NCI-H510A (cell line): ENCODE measurements around the gene CA6.
"Not testable (repeated sequence)": the region's sequence is repeated elsewhere in the genome, so short reads cannot be mapped to it uniquely, and the experiment has no call there.

Experiments used
- DNase-seq: peaks from one replicate; lab custom pipeline; 2025; lab: John Stamatoyannopoulos, UW

The CA6 gene

DNA sequence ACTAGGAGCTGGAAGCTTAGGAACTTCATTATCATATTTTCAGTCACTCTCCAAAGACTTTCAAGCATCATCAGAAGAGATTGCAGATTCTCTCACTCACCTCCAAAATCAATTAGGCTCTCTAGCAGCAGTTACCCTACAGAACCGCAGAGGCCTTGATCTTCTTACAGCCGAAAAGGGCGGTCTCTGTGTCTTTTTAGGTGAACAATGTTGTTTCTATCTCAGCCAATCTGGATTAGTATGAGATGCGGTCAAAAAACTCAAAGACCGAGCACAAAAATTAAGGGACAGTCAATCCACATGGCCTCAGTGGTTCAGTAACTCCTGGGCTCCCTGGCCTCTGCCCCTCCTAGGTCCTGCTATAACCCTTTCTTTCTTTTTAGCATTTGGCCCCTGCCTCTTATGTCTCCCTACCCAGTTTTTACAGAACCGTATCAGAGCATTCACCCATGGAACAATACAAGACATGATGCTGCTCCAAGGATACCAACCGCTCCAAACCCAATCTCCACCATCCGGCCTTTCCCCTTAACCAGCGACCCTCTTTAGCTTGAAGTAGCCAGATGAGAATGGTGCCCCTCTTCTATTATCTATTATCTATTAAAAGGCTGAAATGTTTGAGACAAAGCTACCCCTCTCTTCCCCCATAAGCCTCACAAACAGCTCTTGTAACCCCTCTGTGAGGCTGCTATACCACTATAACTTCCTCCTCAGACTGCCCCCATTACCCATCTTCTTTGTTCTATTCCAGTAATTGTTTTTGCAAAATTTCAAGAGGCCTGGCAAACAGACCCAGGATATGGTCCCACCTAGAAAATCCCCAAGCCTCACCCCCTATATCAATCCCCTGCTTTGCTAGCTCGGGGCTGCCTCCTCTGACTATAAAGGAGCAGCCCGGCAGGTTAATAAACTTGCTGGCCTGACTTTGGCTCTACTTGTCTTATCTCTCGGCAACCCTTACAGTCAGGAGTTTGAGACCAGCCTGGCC lies 18.7 kb upstream of the CA6 start:
- DNase-seq: no peak

DNA sequence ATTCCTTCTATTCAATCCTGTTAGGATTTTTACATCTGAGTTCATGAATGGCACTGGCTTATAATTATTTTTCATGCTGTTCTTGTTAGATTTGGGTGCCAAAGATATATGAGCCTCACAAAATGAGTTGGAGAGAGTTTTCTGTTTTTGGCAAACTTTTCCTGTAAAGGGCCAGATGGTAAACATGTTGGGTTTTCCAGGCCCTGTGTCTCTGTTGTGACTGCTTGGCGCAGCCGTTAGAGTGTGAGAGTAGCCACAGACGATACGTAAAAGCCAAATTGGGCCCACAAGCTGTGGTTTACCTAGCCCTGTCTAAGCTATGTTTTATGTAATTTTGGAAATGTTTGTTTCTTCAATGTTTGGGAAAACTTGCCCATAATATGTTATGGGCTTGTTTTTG lies 15.6 kb upstream of the CA6 start:
- no peak for DNase-seq

DNA sequence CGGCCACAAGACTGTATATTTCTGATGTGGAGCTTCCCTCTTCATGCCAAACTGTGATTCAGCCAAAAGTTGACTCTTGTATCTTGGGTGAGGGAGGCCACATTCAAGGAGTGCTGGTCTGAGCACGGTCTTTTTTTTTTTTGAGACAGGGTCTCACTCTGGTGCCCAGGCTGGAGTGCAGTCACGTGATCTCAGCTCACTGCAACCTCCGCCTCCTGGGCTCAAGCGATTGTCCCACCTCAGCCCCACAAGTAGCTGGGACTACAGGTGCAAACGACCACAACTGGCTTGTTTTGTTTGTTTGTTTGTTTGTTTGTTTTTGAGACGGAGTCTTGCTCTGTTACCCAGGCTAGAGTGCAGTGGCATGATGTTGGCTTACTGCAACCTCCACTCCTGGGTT lies 8.6 kb upstream of the CA6 start:
- not testable (repeated sequence) for DNase-seq

DNA sequence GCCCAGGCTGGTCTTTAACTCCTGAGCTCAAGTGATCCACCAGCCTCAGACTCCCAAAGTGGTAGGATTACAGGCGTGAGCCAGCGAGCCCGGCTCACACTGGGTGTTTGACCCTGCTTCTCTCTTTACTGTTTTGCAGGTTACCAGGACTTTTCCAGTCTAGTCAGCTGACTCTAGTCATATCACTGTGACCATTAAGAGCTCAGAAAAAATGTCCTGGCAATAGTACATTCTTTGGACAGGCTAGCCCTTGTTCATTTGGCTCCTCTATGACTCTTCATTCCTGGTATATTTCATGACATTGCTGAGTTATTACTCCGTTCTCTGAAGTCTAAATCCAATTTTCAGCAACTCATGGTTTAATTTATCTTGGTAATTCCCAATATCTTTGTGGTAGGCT lies 8.0 kb upstream of the CA6 start:
- no peak for DNase-seq

DNA sequence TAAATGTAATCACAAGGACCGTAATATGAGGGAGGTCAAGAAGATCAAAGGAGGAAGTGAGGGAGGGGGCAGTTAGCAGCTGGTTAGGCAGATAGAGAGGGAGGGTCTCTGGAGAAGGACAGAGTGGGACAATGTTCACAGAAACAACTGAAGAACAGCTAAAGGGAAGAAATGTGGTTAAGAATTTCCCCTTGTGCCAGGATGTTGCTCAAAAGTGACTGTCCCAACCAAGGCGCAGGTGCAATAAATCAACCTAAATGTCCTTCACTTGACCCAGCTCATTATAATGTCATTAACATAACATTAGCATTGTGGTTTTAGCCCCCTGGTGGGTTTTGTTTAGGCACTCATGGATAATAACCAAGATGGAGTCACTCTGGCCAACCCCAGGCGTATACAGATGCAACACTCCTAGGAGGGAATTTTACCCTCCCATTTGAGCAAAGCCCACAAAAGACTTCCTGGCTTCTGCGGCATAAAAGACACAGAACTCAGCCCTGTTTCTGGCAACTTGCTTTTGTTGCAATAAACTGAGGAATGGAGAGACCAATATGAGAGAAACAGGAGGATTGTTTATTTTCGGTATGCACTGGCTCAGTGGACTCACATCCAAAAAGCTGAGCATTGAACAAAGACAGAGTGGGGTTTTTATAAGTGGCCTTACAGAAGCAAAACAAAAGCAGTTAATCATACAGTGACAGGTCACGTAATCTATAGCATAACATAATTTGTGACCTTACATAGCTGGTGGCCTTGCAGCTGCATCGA lies 7.3 kb upstream of the CA6 start:
- DNase-seq: no peak

DNA sequence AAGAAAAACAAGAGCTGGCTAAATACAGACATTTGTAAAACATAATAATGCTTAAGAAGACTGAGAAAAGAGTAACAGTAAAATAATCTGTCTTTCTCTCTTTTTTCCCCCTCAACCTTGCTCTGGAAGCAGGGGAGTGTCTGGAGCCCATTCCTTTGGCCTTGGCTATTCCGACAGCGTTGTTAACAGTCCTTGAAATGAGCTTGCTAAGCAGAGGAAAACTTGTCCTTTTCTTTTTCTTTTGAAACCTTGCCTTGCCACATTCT lies 6.7 kb upstream of the CA6 start:
- DNase-seq: no peak

DNA sequence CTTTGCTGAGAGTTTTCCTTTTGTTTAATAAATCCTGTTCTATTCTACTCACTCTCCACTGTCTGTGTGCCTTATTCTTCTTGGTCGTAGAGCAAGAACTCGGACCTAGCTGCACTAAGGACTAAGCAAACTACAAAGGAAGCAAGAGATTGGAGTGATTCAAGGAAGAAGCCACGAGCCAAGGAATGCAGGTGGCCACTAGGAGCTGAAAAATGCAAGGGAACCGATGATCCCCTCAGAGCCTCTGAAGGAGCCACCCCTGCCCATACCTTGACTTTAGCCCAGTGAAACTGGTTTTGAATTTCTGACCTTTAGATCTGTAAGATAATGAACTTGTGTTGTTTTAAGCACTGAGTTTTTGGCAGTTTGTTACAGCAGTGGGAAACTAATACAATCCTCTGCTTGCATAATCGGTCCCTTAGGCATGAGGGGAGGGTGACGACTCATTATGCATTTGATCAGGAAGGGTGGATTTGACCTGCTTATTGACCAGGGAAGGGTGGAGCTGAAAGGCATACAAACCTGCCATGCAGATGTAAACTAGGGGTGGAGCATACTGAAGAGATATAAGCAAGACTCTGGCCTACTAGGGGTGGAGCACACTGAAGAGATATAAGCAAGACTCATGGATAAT lies 6.2 kb upstream of the CA6 start:
- DNase-seq: no peak

DNA sequence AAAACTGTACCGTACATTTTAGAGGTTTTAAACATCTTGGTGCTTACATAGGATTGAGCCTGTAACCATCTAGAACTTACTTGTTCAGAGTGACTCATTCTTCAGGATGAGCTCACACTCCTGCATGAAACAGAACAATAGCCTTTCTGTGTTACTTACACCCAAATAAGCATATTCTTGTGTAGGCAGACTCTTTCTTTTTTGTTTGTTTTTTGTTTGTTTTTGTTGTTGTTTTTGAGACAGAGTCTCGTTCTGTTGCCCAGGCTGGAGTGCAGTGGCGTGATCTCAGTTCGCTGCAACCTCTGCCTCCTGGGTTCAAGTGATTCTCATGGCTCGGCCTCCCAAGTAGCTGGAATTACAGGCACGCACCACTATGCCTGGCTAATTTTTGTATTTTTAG lies 3.8 kb upstream of the CA6 start:
- no peak for DNase-seq

DNA sequence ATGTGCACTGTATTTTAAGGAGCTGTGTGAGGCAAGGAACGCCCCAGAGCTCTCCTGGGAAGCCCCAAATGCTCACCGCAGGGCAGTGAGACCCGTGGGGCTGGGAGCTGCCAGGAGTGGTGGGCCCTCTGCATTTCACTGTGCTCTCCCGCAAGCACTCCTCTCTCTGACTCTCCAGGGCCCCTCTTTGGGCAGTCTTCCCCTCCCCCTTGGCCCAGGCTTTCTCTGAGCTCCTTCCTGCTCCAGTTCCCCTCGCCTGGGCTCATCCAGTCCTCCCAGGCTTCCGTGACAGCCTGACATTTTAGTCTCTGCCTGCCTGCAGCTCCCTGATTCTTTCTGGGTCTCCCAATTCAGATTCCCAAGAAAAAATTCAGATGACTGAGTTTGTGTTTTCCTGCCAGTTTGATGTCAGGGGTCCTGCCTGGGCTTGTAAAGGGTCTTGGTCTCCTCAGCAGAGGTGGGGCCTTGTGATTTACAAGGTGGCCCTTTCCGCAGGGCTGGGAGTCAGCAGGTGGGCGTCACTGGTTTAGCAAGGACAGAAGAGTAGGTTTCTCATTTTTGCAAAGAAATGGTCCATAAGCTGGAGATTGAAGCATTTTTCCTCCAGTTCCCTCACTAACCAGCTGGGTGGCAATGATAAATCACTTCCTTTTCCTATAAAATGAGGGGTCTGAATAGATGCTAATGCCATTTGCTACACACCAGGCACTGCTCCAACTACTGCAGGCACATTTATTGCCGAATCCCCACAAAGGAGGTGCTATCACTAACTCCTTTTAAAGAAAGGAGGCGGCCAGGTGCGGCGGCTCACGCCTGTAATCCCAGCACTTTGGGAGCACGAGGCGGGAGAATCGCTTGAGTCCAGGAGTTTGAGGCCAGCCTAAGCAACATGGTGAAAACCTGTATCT lies 1.9 kb upstream of the CA6 start:
- DNase-seq: no peak

DNA sequence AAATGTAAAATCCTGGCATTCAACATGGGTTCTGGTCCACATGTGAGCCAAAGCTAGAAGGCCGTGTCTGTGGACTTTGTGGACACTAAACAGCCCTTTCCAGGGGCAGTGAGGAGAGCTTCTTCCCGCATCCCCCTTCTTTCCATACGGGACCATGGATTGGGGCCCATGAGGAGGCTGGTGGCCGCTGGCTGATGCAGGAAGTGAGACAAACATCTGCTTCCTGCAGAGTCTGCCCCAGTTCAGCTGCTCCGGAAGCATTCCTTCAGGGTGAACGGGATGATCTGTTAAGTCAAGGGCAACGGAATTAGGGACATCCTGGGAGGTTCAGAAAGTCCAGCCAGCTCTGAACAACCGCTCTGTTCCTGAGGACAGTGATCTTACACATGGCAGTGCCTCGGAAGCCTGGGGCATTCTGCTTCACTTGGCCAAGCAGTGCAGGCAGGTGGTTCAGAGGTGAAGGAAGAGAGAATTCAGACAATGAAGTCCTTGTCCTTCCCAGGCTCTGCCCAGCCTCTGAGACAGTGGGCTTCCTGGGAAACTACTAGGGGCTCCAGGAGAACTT lies 1.5 kb downstream of the CA6 start:
- DNase-seq: no peak

DNA sequence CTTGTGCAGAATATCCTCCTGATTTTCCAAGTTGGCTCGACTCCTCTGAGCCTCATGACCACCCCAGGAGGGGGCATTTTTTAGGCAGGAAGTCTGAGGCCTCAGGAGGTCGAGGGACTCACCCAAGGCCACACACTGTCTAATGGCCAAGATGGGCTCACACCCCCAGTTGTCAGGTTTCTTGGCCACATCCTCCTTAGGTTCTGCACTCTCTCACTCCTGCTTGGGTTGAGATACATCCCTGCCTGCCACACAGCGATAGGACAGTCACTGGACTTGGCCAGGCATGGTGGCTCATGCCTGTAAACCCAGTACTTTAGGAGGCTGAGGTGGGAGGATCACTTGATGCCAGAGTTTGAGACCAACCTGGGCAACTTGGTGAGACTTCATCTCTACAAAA lies 4.6 kb downstream of the CA6 start:
- no peak for DNase-seq

DNA sequence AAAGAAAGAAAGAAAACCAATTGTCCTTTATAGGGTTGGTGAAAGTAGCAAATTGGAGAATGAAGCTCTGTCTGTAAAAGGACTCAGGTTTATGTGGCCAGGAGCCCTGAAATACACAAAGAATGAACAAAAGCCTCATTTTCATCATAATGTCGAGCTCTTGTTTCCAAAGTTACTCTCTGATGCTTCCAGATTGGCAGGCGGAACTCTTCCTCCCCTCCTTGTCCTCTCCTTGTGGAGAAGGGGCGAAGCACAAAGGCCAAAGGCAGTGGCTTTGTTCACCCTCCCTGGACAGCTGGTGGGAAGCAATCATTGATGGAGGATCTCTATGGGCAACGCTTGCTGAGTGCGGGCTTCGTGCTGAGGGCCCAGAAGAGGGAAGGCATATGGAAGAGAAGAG lies 5.6 kb downstream of the CA6 start:
- no peak for DNase-seq

DNA sequence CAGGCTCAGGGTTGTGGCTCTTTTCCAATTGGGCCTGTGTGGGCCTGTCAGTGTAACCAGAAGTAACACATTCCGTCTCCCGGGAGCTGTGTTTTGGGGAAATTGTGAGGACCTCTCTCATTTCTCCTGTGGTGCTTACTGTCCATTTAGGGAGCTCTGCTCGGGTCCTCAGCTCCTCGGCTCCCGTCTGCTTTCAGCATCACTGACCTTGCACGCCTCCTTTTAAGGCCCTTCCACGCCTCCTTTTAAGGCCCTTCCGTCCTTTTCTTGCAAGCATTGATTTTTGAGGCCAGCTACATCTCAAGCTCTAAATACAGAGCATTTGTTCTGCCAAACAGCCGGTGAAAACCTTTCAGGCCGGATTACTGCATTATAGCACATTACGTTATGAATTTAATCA lies 9.7 kb downstream of the CA6 start:
- no peak for DNase-seq

DNA sequence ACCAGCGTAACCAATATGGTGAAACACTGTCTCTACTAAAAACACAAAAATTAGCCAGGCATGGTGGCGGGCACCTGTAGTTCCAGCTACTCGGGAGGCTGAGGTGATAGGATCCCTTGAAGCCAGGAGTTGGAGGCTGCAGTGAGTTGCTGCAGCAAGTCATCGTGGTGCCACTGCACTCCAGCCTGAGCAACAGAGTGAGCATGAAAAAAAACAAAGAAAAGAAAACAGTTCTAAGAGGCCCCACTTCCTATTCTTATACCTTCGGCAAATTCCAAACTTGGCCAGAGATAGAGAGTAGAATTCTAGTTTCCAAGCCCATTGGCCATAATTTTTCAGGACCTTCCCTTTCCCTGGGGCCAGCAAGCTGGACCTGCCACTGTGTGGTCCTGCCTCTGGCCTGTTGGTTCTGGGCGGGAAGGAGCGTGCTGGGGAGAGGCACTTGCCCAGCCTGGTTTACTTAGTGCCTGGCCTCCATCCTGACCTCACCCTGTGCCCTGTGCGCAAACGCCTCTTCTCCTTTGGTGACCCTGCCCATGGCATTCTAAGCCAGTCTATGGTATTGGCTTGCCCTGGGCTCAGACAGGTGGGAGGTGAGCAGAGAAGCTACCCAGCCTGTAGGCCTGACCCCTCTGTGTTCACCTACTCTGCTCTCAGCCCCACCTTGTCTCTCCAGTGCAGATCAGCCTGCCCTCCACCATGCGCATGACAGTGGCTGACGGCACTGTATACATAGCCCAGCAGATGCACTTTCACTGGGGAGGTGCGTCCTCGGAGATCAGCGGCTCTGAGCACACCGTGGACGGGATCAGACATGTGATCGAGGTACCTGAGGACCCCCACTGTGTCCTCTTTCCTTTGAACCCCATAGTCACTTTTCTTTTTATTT lies 11.0 kb downstream of the CA6 start:
- DNase-seq: no peak

DNA sequence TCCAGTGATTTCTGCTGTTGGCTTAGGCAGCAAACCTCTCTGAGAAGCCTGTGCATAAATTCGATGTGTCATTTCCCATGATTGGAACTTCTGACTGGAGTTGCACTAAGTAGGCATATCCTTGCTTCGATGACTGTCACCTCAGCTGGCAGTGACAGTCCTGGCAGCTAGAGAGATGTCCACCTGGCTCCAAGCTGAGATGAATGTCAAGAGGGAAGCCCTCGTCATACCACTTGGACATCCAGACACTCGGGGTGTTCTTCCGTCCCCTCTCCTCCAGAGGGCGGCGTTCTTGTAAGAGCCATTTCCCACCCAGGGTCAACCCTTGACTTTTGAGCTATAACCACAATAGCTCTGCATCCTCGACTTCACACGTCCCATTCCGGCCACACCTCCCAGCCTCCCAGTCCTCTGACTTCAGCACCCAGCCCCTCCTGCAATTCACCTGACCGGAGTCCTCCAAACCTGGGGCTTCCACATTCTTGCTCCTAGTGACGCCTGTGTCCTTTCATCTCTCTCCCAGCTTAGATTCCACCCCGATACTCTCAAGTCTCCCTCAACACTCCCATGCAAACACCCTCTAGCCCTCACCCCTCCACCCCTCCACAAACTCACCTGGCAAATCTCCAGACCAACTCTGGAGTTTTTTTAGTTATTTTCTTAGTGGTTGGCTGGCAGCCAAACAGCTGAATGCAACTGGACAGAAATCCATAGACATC lies 17.3 kb downstream of the CA6 start:
- peak; percentile 99 for DNase-seq

DNA sequence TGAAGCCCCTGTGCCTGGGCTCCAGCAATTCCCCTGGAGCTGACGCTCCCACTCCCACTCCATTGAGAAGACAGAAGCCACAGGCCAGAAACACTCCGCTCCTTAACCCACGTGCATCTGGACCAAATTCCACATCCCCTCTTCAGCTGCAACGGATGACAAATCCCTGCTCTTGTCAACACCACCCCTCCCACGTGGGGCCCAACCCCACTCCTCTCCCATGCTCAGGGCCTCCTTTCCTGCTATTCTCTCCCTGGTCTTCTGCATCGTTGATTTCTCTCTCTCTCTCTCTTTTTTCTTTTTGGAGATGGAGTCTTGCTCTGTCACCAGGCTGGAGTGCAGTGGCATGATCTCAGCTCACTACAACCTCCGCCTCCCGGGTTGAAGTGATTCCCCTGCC lies 18.3 kb downstream of the CA6 start:
- DNase-seq: no peak

DNA sequence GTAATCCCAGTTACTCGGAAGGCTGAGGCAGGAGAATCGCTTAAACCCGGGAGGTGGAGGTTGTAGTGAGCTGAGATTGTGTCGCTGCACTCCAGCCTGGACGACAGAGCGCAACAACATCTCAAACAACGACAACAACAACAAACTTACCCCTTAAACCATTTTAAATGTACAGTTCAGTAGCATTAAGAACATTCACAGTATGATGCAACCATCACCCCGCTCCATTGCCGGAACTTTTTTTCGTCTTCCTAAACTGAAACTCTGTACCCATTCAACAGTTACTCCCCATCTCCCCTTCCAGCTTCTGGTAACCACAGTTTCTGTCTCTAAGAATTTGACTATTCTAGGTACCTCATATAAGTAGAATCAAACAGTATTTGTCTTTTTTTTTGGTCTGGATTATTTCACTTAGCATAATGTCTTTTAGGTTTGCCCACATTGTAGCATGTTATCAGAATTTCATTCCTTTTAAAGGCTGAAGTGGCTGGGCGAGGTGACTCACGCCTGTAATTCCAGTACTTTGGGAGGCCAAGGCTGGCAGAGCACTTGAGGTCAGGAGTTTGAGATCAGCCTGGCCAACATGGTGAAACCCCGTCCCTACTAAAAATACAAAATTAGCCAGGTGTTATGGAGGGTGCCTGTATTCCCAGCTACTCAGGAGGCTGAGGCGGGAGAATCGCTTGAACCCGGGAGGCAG lies 19.6 kb downstream of the CA6 start:
- no peak for DNase-seq

DNA sequence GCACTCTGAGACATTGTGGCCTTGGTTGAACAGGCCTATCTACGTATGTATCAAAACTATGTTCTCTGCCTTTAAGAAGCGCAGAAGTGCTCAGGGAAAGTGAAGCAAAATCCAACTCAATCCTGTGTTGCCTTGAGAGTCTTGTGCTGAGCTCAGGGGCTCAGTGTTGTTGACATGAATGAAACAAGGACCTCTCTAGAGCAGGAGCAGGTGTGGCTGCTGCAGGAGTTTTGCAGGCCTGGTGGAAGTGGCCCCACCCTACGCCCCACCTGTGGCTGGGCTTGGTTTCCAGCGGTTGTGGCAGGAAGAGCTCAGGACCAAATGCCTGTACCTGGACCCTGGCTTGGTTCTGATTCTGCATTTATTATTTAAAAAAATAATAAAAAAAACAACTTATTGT lies 20.9 kb downstream of the CA6 start:
- DNase-seq: peak; percentile 93

DNA sequence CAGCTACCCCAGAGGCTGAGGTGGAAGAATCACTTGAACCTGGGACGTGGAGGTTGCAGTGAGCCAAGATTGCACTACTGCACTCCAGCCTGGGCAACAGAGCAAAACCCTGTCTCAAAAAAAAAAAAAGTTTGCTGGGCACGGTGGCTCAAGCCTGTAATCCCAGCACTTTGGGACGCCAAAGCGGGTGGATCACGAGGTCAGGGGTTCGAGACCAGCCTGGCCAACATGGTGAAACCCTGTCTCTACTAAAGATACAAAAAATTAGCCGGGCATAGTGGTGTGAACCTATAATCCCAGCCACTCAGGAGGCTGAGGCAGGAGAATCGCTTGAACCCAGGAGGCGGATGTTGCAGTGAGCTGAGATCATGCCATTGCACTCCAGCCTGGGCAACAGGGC lies 23.2 kb downstream of the CA6 start:
- DNase-seq: not testable (repeated sequence)
